Astrocyte (in vitro differentiated cells and primary cell): ENCODE results near the gene ZNF775.

ENCODE experiments used
- EZH2 ChIP-seq: IDR thresholded peaks from 2 replicates; pipeline ENCODE4 v1.6.1; 2012; ENCODE audit warnings: mild to moderate bottlenecking, low read length, inconsistent platforms; ENCODE audit not compliant: insufficient read depth
- TF ChIP-seq, protein P1 (sequence below): IDR thresholded peaks from 2 replicates; pipeline ENCODE4 v1.5.1; 2011; ENCODE audit warnings: low read depth, mild to moderate bottlenecking, inconsistent platforms, low read length, moderate library complexity; ENCODE audit not compliant: insufficient read depth

DNA sequence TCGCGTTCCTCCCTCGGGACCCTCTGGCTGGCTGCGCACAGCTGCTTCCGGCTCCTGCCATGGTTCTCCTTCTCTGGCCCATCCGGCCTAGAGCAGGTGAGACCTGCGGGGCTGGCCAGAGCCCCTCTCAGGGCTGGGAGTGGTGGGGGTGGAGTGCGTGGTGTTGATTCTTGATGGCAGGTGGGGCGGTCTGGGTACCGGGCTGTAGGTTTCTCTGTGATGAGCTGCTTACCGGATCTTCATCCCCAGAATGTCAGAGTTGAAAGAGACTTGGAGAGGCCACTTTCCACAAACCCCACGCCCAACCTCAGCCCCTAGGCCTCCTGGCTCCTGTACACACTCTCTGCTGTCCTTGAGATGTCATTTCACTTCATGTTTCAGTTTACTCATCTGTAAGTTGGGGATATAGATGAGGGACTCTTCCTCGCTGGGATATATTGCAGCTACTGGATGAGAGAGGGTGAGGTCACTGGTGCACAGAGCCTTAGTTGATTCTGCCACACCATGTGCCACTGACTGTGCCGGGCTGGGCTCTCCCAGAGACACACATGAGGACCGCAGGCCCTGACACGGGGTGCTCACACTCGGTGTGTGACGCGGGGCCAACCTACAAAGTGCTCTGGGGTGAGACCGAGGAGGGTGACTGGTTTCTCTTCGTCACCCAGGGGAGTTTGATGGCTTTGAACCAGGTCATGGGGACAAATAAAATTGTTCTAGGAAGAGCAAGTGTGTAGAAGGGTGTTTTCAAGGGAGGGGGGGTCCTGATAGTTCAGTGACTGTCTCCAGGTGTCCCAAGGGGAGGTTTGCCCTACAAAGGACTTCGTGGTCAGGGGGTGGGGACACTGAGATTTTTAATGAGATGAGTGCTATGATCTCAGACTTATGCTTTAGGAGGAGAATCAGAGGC is 29.5 kb downstream of the ZNF775 start:
- TF ChIP-seq, protein P1, sequence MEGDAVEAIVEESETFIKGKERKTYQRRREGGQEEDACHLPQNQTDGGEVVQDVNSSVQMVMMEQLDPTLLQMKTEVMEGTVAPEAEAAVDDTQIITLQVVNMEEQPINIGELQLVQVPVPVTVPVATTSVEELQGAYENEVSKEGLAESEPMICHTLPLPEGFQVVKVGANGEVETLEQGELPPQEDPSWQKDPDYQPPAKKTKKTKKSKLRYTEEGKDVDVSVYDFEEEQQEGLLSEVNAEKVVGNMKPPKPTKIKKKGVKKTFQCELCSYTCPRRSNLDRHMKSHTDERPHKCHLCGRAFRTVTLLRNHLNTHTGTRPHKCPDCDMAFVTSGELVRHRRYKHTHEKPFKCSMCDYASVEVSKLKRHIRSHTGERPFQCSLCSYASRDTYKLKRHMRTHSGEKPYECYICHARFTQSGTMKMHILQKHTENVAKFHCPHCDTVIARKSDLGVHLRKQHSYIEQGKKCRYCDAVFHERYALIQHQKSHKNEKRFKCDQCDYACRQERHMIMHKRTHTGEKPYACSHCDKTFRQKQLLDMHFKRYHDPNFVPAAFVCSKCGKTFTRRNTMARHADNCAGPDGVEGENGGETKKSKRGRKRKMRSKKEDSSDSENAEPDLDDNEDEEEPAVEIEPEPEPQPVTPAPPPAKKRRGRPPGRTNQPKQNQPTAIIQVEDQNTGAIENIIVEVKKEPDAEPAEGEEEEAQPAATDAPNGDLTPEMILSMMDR: no peak
- no peak for TF ChIP-seq EZH2
